ENCODE data around the gene LRCH4. TPM values are rescaled to one million over a fixed set of nuclear protein-coding genes. Genes with fewer than 3 reads are reported as not detected.

LRCH4 gene
- total and polyA plus RNA-seq, 9 donors = 8.9 to 35.5 (median 25.2) TPM

GRCh38 chr7:100573691-100574361 is 12.1 kb downstream of the LRCH4 start, which contains the start of gene SAP25:
TSS of gene SAP25 (minus strand) at chr7:100573900. CDS start at chr7:100573742, 158 bp downstream.
- no peaks in the 10 kb centered on the region for H3K9me3 ChIP-seq (replicated peaks; ENCODE audit: control insufficient read depth, low read depth, low read length)
- DNase-seq = no peak
- peaks cover 14% of the 10 kb centered on the region for H3K4me1 ChIP-seq (ENCODE audit: control insufficient read depth, insufficient read depth, low read length)
- H3K27me3 ChIP-seq (ENCODE audit: control insufficient read depth, insufficient read depth, low read length) = peaks cover 39% of the 10 kb centered on the region
- WGBS (ENCODE audit: insufficient coverage) = 86% methylated on average over 55 of the region's 70 CpGs
- H3K4me3 ChIP-seq (ENCODE audit: low read length) = no peak within 1 kb of the TSS
- no peak within 1 kb of the TSS for H3K27ac ChIP-seq (ENCODE audit: low read length)
- H3K36me3 ChIP-seq (ENCODE audit: control insufficient read depth, insufficient read depth, low read length) = peaks cover 49% of the 10 kb centered on the region

- Histone ChIP-seq H3K4me1 (ENCODE audit: control insufficient read depth, insufficient read depth, low read length) (peaks cover 14% of the 10 kb centered on the region), H3K27me3 (ENCODE audit: control insufficient read depth, insufficient read depth, low read length) (peaks cover 41% of the 10 kb centered on the region), H3K36me3 (ENCODE audit: control insufficient read depth, insufficient read depth, low read length) (peaks cover 43% of the 10 kb centered on the region), H3K9me3 (replicated peaks; ENCODE audit: control insufficient read depth, low read depth, low read length) (no peaks in the 10 kb centered on the region), H3K27ac (ENCODE audit: low read length) (no peak overlapping the region), H3K4me3 (ENCODE audit: low read length) (no peak overlapping the region)
- 91% methylated on average over 26 of the region's 30 CpGs for WGBS (ENCODE audit: insufficient coverage)
- DNase-seq = no peak
Measured at GRCh38 chr7:100572949-100573675, 12.8 kb downstream of the LRCH4 start.

GRCh38 chr7:100572281-100572948 is 13.5 kb downstream of the LRCH4 start:
- H3K27ac ChIP-seq (ENCODE audit: low read length) = no peak overlapping the region
- no peak for DNase-seq
- H3K9me3 ChIP-seq (replicated peaks; ENCODE audit: control insufficient read depth, low read depth, low read length) = no peaks in the 10 kb centered on the region
- peaks cover 41% of the 10 kb centered on the region for H3K27me3 ChIP-seq (ENCODE audit: control insufficient read depth, insufficient read depth, low read length)
- H3K4me1 ChIP-seq (ENCODE audit: control insufficient read depth, insufficient read depth, low read length) = peaks cover 14% of the 10 kb centered on the region
- WGBS (ENCODE audit: insufficient coverage) = 69% methylated on average over 12 of the region's 20 CpGs
- H3K36me3 ChIP-seq (ENCODE audit: control insufficient read depth, insufficient read depth, low read length) = peaks cover 36% of the 10 kb centered on the region
- no peak overlapping the region for H3K4me3 ChIP-seq (ENCODE audit: low read length)

GRCh38 chr7:100571829-100572116 is 14.2 kb downstream of the LRCH4 start:
- DNase-seq = no peak
- peaks cover 29% of the 10 kb centered on the region for H3K36me3 ChIP-seq (ENCODE audit: control insufficient read depth, insufficient read depth, low read length)
- H3K4me3 ChIP-seq (ENCODE audit: low read length) = no peak overlapping the region
- H3K27me3 ChIP-seq (ENCODE audit: control insufficient read depth, insufficient read depth, low read length) = peaks cover 41% of the 10 kb centered on the region
- no peaks in the 10 kb centered on the region for H3K9me3 ChIP-seq (replicated peaks; ENCODE audit: control insufficient read depth, low read depth, low read length)
- WGBS (ENCODE audit: insufficient coverage) = 100% methylated on average over 2 of the region's 2 CpGs
- no peak overlapping the region for H3K27ac ChIP-seq (ENCODE audit: low read length)
- H3K4me1 ChIP-seq (ENCODE audit: control insufficient read depth, insufficient read depth, low read length) = peaks cover 14% of the 10 kb centered on the region

- Histone ChIP-seq H3K9me3 (replicated peaks; ENCODE audit: control insufficient read depth, low read depth, low read length) (no peaks in the 10 kb centered on the region), H3K36me3 (ENCODE audit: control insufficient read depth, insufficient read depth, low read length) (peaks cover 24% of the 10 kb centered on the region), H3K27ac (ENCODE audit: low read length) (no peak overlapping the region), H3K4me3 (ENCODE audit: low read length) (no peak overlapping the region), H3K27me3 (ENCODE audit: control insufficient read depth, insufficient read depth, low read length) (peaks cover 41% of the 10 kb centered on the region), H3K4me1 (ENCODE audit: control insufficient read depth, insufficient read depth, low read length) (peaks cover 14% of the 10 kb centered on the region)
- WGBS (ENCODE audit: insufficient coverage) = 53% methylated on average over 9 of the region's 26 CpGs
- DNase-seq = no peak
Measured at GRCh38 chr7:100570954-100571828, 14.7 kb downstream of the LRCH4 start.

GRCh38 chr7:100568896-100569844 is 16.8 kb downstream of the LRCH4 start:
- peaks cover 14% of the 10 kb centered on the region for H3K4me1 ChIP-seq (ENCODE audit: control insufficient read depth, insufficient read depth, low read length)
- 16% methylated on average over 26 of the region's 36 CpGs for WGBS (ENCODE audit: insufficient coverage)
- peak; percentile 56 for DNase-seq
- H3K27ac ChIP-seq (ENCODE audit: low read length) = no peak overlapping the region
- H3K36me3 ChIP-seq (ENCODE audit: control insufficient read depth, insufficient read depth, low read length) = peaks cover 11% of the 10 kb centered on the region
- no peaks in the 10 kb centered on the region for H3K9me3 ChIP-seq (replicated peaks; ENCODE audit: control insufficient read depth, low read depth, low read length)
- H3K4me3 ChIP-seq (ENCODE audit: low read length) = no peak overlapping the region
- H3K27me3 ChIP-seq (ENCODE audit: control insufficient read depth, insufficient read depth, low read length) = peaks cover 41% of the 10 kb centered on the region

- H3K36me3 ChIP-seq (ENCODE audit: control insufficient read depth, insufficient read depth, low read length) = peaks cover 8% of the 10 kb centered on the region
- no peak overlapping the region for H3K27ac ChIP-seq (ENCODE audit: low read length)
- H3K4me3 ChIP-seq (ENCODE audit: low read length) = no peak overlapping the region
- 52% methylated on average over 6 of the region's 11 CpGs for WGBS (ENCODE audit: insufficient coverage)
- H3K9me3 ChIP-seq (replicated peaks; ENCODE audit: control insufficient read depth, low read depth, low read length) = no peaks in the 10 kb centered on the region
- H3K4me1 ChIP-seq (ENCODE audit: control insufficient read depth, insufficient read depth, low read length) = peaks cover 17% of the 10 kb centered on the region
- DNase-seq = no peak
- peaks cover 41% of the 10 kb centered on the region for H3K27me3 ChIP-seq (ENCODE audit: control insufficient read depth, insufficient read depth, low read length)
Measured at GRCh38 chr7:100568176-100568895, 17.6 kb downstream of the LRCH4 start.

- DNase-seq = no peak
- Histone ChIP-seq H3K4me1 (ENCODE audit: control insufficient read depth, insufficient read depth, low read length) (peaks cover 17% of the 10 kb centered on the region), H3K27me3 (ENCODE audit: control insufficient read depth, insufficient read depth, low read length) (peaks cover 39% of the 10 kb centered on the region), H3K27ac (ENCODE audit: low read length) (no peak overlapping the region), H3K9me3 (replicated peaks; ENCODE audit: control insufficient read depth, low read depth, low read length) (no peaks in the 10 kb centered on the region), H3K36me3 (ENCODE audit: control insufficient read depth, insufficient read depth, low read length) (peaks cover 14% of the 10 kb centered on the region), H3K4me3 (ENCODE audit: low read length) (no peak overlapping the region)
- WGBS (ENCODE audit: insufficient coverage) = 41% methylated on average over 3 of the region's 3 CpGs
Measured at GRCh38 chr7:100567751-100568175, 18.2 kb downstream of the LRCH4 start.
